Activated CD8-positive, alpha-beta T cell treated with anti-CD3 and anti-CD28 coated beads, Interleukin-2, amount 10 ng/mL, durations not matched to agents 7 days and 5 days (primary cell): Measurements from ENCODE around the gene DRC7. TPM values are rescaled to one million over a fixed set of nuclear protein-coding genes. Genes with fewer than 3 reads are reported as not detected.

Source experiments
- ATAC-seq: fragments of 150-1000 bp; cut with Tn5 transposase; one replicate; pipeline ENCODE4 v1.10.0; 2021; ENCODE audit warnings: moderate library complexity
- CTCF ChIA-PET: fragments of 350-600 bp; sonication (Branson Sonifier 250); formaldehyde crosslinking; loops from one replicate; lab custom pipeline; 2021; ENCODE audit warnings: antibody characterized with exemption; lab: Charles Lee
- POLR2A ChIA-PET: fragments of 350-600 bp; sonication (Branson Sonifier 250); formaldehyde crosslinking; loops from one replicate; lab custom pipeline; 2021; ENCODE audit warnings: antibody characterized with exemption; lab: Charles Lee
- DNase-seq: peaks from one replicate; pipeline ENCODE4 v3.0.0-alpha.2; 2020
- H3K27ac Mint-ChIP-seq: one replicate; pipeline ENCODE4 v1.8.0; 2021; ENCODE audit warnings: mild to moderate bottlenecking, mixed read lengths
- H3K27me3 Mint-ChIP-seq: one replicate; pipeline ENCODE4 v1.8.0; 2021; ENCODE audit warnings: low read depth, mixed read lengths
- H3K36me3 Mint-ChIP-seq: one replicate; pipeline ENCODE4 v1.8.0; 2021; ENCODE audit warnings: low read depth, mixed read lengths
- H3K4me1 Mint-ChIP-seq: one replicate; pipeline ENCODE4 v1.8.0; 2021; ENCODE audit warnings: low read depth, mixed read lengths
- H3K4me3 Mint-ChIP-seq: one replicate; pipeline ENCODE4 v1.8.0; 2021; ENCODE audit warnings: mild to moderate bottlenecking, mixed read lengths
- H3K9me3 Mint-ChIP-seq: one replicate; pipeline ENCODE4 v1.8.0; 2022; ENCODE audit warnings: mixed read lengths; ENCODE audit not compliant: insufficient read depth
- total RNA-seq, 2 experiments: library from RNA; stranded (reverse); gene quantifications; one replicate each; pipeline ENCODE4 v1.2.3, GENCODE V29; 2021

Gene DRC7
- total RNA-seq, 2 experiments from 2014 or later = 0.55 to 0.66 TPM

DNA sequence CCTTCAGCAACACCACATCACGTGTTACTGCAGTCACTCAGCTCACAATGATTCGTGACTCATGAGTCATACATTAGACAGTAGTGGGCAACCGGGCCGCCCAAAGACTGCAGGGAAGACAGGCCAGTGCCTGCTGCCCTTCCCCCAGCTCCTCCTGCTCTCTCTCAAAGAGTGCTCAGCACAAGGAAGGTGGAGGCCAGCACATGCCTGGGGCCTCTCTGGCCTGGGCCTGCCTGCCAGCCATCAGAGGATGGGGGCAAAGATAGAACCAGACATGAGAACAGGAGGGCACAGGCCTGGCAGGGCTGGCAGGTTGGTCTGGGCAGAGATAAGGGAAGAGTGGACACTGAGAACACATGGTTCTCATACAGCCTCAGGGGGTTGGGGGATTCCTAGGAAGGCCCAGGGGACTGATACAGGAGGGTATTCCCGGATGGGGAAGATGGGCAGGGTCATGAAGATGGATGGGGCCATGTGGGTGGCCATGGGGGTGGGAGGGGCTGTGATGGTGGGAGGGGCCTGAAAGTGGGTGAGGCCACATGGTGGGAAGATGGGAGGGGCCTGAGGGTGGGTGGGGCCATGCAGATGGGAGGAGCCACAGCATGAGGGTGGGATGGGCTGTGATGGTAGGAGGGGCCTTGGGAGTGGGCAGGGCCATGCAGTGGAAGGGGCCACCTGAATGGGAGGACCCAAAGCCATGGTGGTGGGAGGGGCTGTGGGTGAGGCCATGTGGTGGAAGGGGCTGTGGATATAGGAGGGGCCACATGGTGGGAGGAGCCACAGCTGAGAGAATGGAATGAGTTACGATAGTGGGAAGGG is 69.9 kb downstream of the DRC7 start:
- H3K27me3 Mint-ChIP-seq = no peaks in the 10 kb centered on the region
- ATAC-seq (peak; percentile 78), DNase-seq (peak; percentile 43)
- CTCF ChIA-PET = interaction anchor here (0.5 kb wide), 1 partner anchor 345 kb away, joined by 3 read pairs; no protein-coding TSS in a partner anchor
- no peaks in the 10 kb centered on the region for H3K36me3 Mint-ChIP-seq
- peaks cover 3% of the 10 kb centered on the region for H3K4me1 Mint-ChIP-seq
- H3K9me3 Mint-ChIP-seq = no peaks in the 10 kb centered on the region
- no peak overlapping the region for H3K4me3 Mint-ChIP-seq
- no peak overlapping the region for H3K27ac Mint-ChIP-seq
- POLR2A ChIA-PET = no interaction called here

DNA sequence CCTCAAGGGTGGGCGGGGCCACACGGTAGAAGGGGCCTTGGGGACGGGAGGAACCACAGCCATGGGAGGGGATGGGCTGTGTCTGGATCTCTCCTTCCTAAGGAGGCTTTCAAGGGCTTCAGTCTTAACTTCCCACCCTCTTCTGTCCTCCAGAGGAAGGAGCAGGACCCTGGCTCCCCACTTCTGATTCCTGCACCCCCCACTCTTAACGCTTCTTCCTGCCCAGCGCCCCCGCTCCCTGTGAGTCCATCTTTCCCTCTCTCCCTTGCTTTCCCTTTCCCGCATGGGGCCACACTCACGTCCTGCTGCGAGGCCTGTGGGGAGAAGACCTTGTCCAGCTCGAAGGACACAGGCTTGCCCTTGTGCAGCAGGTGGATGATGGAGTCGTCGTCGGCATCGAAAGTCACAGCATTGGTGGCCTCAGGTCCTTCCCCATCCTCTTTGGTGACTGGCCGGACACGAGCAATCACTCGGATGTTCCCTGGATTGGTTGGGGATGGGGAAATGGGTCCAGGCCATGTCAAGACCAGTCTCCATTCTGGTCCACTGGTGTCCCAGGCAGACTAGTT is 70.6 kb downstream of the DRC7 start:
- H3K4me3 Mint-ChIP-seq = no peak overlapping the region
- CTCF ChIA-PET = interaction anchor here (0.5 kb wide), 1 partner anchor 345 kb away, joined by 3 read pairs; no protein-coding TSS in a partner anchor
- no peaks in the 10 kb centered on the region for H3K36me3 Mint-ChIP-seq
- ATAC-seq (no peak), DNase-seq (no peak)
- POLR2A ChIA-PET = no interaction called here
- H3K9me3 Mint-ChIP-seq = no peaks in the 10 kb centered on the region
- H3K27me3 Mint-ChIP-seq = no peaks in the 10 kb centered on the region
- peaks cover 3% of the 10 kb centered on the region for H3K4me1 Mint-ChIP-seq
- no peak overlapping the region for H3K27ac Mint-ChIP-seq

DNA sequence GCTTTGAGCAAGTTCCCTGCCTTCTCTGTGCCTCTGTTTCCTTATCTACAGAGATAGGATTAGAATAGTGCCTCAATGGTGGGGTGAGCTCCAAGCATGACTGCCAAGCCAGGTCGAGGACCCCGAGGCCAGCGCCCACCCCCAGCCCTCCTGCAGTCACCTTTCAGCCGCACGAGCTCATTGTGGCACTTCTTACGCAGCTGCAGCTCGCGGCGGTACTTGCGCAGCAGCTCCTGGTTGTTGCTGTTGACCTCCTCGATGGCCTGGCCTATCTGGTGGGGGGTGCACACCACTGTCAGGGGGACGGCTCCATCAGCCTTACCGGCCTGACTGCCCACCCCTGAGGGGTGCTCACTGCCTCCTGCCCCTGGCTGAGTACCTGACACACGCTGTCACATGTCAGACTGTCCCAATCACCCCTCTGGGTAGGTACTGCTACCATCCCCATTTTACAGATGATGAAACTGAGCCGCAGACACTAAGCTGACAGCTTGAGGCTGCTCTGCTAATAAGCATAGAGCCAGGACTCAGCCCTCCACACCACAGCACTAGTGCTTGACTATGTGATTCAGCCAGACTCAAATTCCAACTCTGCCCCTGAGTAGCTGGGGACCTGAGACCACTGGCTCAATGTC is 72.2 kb downstream of the DRC7 start:
- no peak overlapping the region for H3K27ac Mint-ChIP-seq
- no peaks in the 10 kb centered on the region for H3K27me3 Mint-ChIP-seq
- H3K4me1 Mint-ChIP-seq = peaks cover 3% of the 10 kb centered on the region
- POLR2A ChIA-PET = no interaction called here
- ATAC-seq (no peak), DNase-seq (no peak)
- no peak overlapping the region for H3K4me3 Mint-ChIP-seq
- no peaks in the 10 kb centered on the region for H3K9me3 Mint-ChIP-seq
- CTCF ChIA-PET = interaction anchor here (1.1 kb wide), 1 partner anchor 10 kb away, joined by 3 read pairs; no protein-coding TSS in a partner anchor
- H3K36me3 Mint-ChIP-seq = no peaks in the 10 kb centered on the region

DNA sequence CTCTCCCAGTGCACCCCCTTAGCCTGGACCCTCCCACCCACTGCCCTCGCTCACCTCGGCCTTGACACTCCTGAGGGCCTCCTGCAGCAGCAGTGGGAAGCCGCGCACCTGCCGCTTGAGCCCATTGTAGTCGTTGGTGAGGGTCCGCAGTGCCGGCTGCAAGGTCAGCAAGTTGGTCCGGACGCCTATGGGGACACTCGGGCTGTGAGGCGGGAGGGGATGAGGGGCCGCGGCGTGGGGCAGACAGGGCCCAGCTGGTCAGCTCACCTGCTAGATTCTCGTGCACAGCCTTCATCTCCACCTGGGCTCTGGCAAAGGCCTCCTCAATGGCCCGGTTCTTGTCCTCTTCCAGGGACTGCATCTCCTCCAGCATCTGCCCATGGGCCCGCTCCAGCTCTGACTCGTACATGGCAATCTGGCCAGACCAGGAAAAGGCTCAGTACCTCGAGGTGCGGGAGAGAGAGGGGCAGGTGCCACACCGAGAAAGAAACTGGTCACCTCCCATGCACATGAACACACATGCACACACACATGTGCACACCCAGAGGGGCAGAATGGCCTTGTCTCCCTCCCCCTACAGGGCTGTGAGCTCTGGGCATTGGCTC is 75.0 kb downstream of the DRC7 start:
- no peaks in the 10 kb centered on the region for H3K27me3 Mint-ChIP-seq
- ChIA-PET CTCF (interaction anchor here (2.0 kb wide), 1 partner anchor 12 kb away, joined by 4 read pairs; no protein-coding TSS in a partner anchor), POLR2A (no interaction called here)
- H3K36me3 Mint-ChIP-seq = no peaks in the 10 kb centered on the region
- H3K4me1 Mint-ChIP-seq = no peaks in the 10 kb centered on the region
- H3K27ac Mint-ChIP-seq = no peak overlapping the region
- no peaks in the 10 kb centered on the region for H3K9me3 Mint-ChIP-seq
- ATAC-seq (no peak), DNase-seq (no peak)
- no peak overlapping the region for H3K4me3 Mint-ChIP-seq

DNA sequence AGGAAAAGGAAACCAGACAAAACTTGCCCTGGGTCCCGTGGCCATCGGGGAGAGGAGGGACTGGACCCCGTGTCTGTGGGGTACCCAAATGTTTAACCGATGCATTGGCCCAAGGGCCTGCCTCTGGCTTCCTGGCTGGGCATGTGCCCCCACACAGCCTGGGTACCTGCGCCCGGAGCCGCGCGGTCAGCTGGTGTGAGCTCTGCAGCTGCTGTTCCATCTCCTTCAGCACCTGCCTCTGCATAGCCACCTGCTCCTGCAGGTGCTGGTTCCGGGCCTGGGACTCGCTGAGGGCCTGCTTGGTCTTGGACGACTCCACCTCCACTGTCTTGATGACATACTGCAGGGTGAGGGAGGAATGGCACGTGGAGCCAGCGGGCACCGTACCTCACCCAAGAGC is 75.8 kb downstream of the DRC7 start:
- no peaks in the 10 kb centered on the region for H3K27me3 Mint-ChIP-seq
- H3K27ac Mint-ChIP-seq = no peak overlapping the region
- ATAC-seq (no peak), DNase-seq (no peak)
- ChIA-PET POLR2A (no interaction called here), CTCF (interaction anchor here (2.0 kb wide), 1 partner anchor 13 kb away, joined by 4 read pairs; no protein-coding TSS in a partner anchor)
- H3K4me3 Mint-ChIP-seq = no peak overlapping the region
- no peaks in the 10 kb centered on the region for H3K9me3 Mint-ChIP-seq
- no peaks in the 10 kb centered on the region for H3K4me1 Mint-ChIP-seq
- H3K36me3 Mint-ChIP-seq = no peaks in the 10 kb centered on the region

DNA sequence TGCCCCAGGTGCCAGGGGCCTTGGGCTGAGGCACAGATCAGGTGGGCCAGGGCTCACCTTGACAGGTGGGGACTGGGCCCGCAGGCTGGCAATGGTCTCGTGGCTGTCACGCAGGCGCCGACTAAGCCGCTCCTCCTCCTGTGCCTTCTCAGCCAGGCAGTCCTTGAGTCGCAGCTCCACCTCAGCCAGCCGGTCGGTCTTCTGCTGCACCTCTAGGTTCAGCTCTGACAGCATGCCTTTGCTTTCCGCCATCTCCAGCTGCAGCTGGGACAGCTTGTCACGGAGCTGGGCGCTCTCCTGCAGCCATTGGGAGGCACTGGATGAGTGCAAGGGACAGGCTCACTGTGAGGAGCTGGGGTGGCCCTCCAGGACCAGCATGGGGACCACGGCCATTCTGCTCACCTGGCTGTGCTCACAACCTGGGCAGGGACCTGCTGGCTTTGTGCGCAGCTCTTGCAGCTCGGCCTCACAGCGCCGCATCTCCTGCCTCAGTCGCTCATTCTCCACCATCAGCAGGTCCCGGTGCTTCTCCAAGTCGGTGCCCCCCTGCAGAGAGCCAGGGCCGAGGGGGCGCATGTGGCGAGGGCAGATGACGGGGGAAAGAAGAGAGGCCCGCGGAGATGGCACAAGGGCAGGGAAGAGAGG is 76.7 kb downstream of the DRC7 start:
- POLR2A ChIA-PET = no interaction called here
- no peak overlapping the region for H3K27ac Mint-ChIP-seq
- no peaks in the 10 kb centered on the region for H3K9me3 Mint-ChIP-seq
- no peaks in the 10 kb centered on the region for H3K27me3 Mint-ChIP-seq
- H3K4me1 Mint-ChIP-seq = no peaks in the 10 kb centered on the region
- DNase-seq (no peak), ATAC-seq (no peak)
- no peaks in the 10 kb centered on the region for H3K36me3 Mint-ChIP-seq
- no peak overlapping the region for H3K4me3 Mint-ChIP-seq
- CTCF ChIA-PET = no interaction called here

DNA sequence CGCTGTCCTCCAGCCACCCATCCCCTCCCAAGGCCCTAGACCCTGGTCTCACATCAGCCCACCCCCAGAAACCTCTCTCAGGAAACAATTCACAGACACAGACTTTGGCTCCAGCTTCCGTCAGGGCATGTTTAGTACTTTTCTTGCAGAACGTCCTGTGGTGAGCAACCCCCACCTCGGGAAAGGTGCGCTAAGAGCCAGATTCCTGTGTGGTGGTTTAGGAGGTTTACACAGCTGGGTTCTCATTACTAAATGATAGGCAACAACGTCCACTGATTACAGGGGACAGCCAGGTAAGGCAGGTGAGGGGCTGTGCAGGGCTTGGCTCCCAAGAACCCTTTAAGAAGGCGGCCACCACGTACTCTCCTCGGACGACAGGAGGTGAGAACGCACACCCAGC is 78.4 kb downstream of the DRC7 start:
- ChIA-PET POLR2A (no interaction called here), CTCF (no interaction called here)
- ATAC-seq = no peak
- Mint-ChIP-seq H3K9me3 (no peaks in the 10 kb centered on the region), H3K27ac (no peak overlapping the region), H3K27me3 (peaks cover 4% of the 10 kb centered on the region), H3K4me3 (no peak overlapping the region), H3K36me3 (no peaks in the 10 kb centered on the region), H3K4me1 (no peaks in the 10 kb centered on the region)
- no peak for DNase-seq

DNA sequence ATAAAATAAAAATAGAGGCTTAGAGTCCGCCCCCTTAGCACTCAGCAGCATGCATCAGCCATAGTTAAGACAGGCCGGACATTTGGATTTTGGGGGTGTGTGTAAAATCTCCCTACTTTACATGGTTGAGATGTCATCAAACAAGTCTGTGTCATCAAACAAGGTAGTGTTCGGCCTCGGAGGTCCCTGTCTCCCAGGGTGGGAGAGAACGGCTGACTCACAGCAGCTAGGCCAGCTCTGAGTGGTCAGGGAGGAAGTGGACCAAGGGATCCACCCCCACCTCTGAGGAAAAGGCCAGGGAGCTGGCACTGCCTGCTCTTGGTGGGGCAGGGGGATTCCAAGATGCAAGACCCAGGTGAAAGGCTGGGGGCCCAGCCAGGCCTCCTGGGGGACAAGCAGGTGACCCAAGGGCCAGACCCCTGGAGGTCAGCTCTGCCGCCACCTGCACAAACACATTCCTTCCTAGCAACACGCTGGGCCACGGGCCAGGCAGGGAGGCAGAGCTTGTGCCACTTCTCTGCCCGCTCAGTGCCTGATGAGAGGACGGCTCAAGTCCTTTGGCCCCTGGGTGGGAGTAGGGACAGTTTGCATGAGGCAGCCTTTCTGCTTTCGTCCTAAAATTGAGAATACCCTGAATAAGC is 79.2 kb downstream of the DRC7 start:
- Mint-ChIP-seq H3K27me3 (peaks cover 5% of the 10 kb centered on the region), H3K9me3 (no peaks in the 10 kb centered on the region), H3K27ac (no peak overlapping the region), H3K36me3 (no peaks in the 10 kb centered on the region), H3K4me1 (no peaks in the 10 kb centered on the region), H3K4me3 (no peak overlapping the region)
- no peak for ATAC-seq
- CTCF ChIA-PET = interaction anchor here (1.0 kb wide), 1 partner anchor 17 kb away, joined by 3 read pairs; no protein-coding TSS in a partner anchor
- POLR2A ChIA-PET = no interaction called here
- no peak for DNase-seq

DNA sequence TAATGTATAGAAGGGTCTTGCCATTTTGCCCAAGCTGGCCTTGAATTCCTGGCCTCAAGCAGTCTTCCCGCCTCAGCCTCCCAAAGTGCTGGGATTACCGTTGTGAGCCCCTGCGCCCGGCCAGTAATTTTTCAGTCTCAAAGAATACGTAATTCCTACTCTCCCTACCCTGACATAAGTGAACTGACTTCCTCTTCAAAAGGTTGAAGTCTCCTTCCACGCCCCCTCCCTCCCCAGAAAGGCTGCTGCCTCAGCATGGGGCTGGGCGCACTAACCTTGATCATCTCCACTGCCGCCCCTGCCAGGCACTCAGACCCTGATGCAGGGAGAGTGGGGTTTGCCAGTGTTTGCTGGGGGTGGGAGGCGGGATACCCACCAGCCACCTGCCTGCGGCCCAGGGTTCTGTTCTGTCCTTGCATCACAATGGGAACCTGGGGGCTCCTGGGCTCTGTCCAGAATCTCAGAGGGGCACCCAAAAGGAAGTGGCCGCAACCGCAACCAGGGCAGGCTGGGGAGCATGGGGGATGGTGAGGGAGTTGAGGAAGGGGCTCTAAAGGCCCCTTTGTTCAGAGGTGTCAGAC is 80.2 kb downstream of the DRC7 start:
- H3K9me3 Mint-ChIP-seq = no peaks in the 10 kb centered on the region
- H3K27me3 Mint-ChIP-seq = peaks cover 5% of the 10 kb centered on the region
- ChIA-PET CTCF (no interaction called here), POLR2A (no interaction called here)
- ATAC-seq (no peak), DNase-seq (no peak)
- H3K27ac Mint-ChIP-seq = no peak overlapping the region
- no peaks in the 10 kb centered on the region for H3K36me3 Mint-ChIP-seq
- H3K4me3 Mint-ChIP-seq = no peak overlapping the region
- H3K4me1 Mint-ChIP-seq = no peaks in the 10 kb centered on the region

DNA sequence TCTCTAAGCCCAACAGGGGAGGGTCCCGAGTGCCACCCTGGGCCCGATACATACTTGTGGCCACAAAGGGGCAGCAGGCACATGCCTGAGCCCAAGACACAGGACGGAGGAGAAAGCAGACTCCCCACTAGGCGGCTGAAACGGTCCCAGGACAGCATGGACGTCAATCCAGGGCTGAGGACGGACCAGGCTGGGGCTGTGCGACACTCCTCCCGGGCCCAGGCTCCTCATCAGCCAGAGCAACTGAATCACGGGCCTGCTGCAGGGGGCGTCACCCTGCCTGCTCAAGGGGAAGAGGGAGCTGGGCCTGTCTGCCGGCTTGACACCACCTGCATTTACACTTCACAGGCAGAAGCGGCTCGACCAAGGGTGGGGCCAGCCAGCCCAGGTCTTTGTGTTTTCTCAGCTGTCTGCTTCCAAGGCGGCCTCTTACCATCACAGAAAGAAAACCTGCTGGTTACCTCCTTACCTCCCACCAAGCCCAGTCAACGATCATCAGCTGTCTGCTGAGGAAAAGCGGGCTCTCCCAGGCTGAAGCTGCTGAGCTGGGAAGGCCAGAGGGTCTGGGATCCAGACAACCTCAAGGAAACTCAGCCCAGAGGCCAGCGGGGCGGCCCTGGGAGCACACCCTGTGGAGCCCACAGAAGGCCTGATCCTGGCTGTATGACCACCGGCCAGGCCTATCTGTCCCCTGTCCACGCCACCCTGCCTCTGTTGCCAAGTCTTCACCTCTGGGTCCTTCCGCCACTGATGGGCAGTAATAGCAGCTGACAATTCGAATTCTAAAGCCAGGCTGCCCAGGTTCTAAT is 81.3 kb downstream of the DRC7 start:
- ATAC-seq = no peak
- DNase-seq = no peak
- ChIA-PET CTCF (interaction anchor here (1.9 kb wide), 1 partner anchor 18 kb away, joined by 4 read pairs; no protein-coding TSS in a partner anchor), POLR2A (no interaction called here)
- Mint-ChIP-seq H3K9me3 (no peaks in the 10 kb centered on the region), H3K4me1 (no peaks in the 10 kb centered on the region), H3K27me3 (peaks cover 5% of the 10 kb centered on the region), H3K27ac (no peak overlapping the region), H3K4me3 (no peak overlapping the region), H3K36me3 (no peaks in the 10 kb centered on the region)
